Liver (tissue), 9 donors: ENCODE measurements around the gene TNS1. TPM values are rescaled to one million over a fixed set of nuclear protein-coding genes. Genes with fewer than 3 reads are reported as not detected.
A peak's percentile ranks its signal among the peaks of the same experiment; 100 is the strongest.

Experiments used
- DNase-seq: peaks from one replicate; pipeline ENCODE4 v3.0.0-alpha.2; 2017; ENCODE audit warnings: low spot score
- H3K27ac ChIP-seq, 2 donors: one replicate each; pipeline ENCODE4 v1.7.0; 2013; ENCODE audit warnings: inconsistent platforms in 2 of 2, low read length in 2 of 2, control low read depth in 1 of 2, low read depth in 1 of 2, mild to moderate bottlenecking in 1 of 2
- H3K27me3 ChIP-seq, 4 donors: one replicate each; pipeline versions ENCODE4 v1.6.1 to v1.7.0; 2013; ENCODE audit warnings: low read length in 3 of 4, inconsistent platforms in 1 of 4, mild to moderate bottlenecking in 1 of 4, moderate library complexity in 1 of 4; ENCODE audit not compliant: control insufficient read depth in 4 of 4, insufficient read depth in 4 of 4
- H3K36me3 ChIP-seq, 4 donors: one replicate each; pipeline versions ENCODE4 v1.6.1 to v1.7.0; 2013; ENCODE audit warnings: low read length in 3 of 4, mild to moderate bottlenecking in 3 of 4, low read depth in 1 of 4, moderate library complexity in 1 of 4; ENCODE audit not compliant: control insufficient read depth in 4 of 4, insufficient read depth in 3 of 4
- H3K4me1 ChIP-seq, 4 donors: one replicate each; pipeline versions ENCODE4 v1.6.1 to v1.7.0; 2013; ENCODE audit warnings: low read length in 3 of 4, mild to moderate bottlenecking in 3 of 4, moderate library complexity in 1 of 4; ENCODE audit not compliant: control insufficient read depth in 4 of 4, insufficient read depth in 4 of 4
- H3K4me3 ChIP-seq, 3 donors: one replicate each; pipeline versions ENCODE4 v1.6.1 to v1.7.0; 2013; ENCODE audit warnings: low read length in 3 of 3, control low read depth in 1 of 3, low read depth in 1 of 3, mild to moderate bottlenecking in 1 of 3
- H3K9ac ChIP-seq, 2 donors: one replicate each; pipeline ENCODE4 v1.7.0; 2013; ENCODE audit warnings: low read length in 2 of 2, mild to moderate bottlenecking in 2 of 2, moderate library complexity in 2 of 2, control low read depth in 1 of 2, low read depth in 1 of 2
- H3K9me3 ChIP-seq, 4 donors: one replicate each; pipeline versions ENCODE4 v1.6.1 to v1.7.0; 2013; ENCODE audit warnings: low read length in 3 of 4; ENCODE audit not compliant: control insufficient read depth in 4 of 4
- ATF3 ChIP-seq: IDR thresholded peaks from 2 replicates; pipeline ENCODE4 v1.6.1; 2016; ENCODE audit warnings: antibody characterized with exemption
- EGR1 ChIP-seq, 2 donors: IDR thresholded peaks; 2 replicates each; pipeline ENCODE4 v1.6.1; 2016 to 2018; ENCODE audit warnings: antibody characterized with exemption in 2 of 2, low read depth in 2 of 2
- FOXA1 ChIP-seq: IDR thresholded peaks from 2 replicates; pipeline ENCODE4 v1.6.1; 2016; ENCODE audit warnings: antibody characterized with exemption
- FOXA2 ChIP-seq: IDR thresholded peaks from 2 replicates; pipeline ENCODE4 v1.6.1; 2016; ENCODE audit warnings: antibody characterized with exemption
- HNF4G ChIP-seq: IDR thresholded peaks from 2 replicates; pipeline ENCODE4 v1.6.1; 2016; ENCODE audit warnings: antibody characterized with exemption
- JUND ChIP-seq, 2 donors: IDR thresholded peaks; 2 replicates each; pipeline ENCODE4 v1.6.1; 2016; ENCODE audit warnings: antibody characterized with exemption in 2 of 2
- NR2F2 ChIP-seq: IDR thresholded peaks from 2 replicates; pipeline ENCODE4 v1.6.1; 2016; ENCODE audit warnings: antibody characterized with exemption
- RAD21 ChIP-seq, 2 donors: IDR thresholded peaks; 2 replicates each; pipeline ENCODE4 v1.6.1; 2016; ENCODE audit warnings: antibody characterized with exemption in 2 of 2, mild to moderate bottlenecking in 2 of 2
- RXRA ChIP-seq, 2 donors: IDR thresholded peaks; 2 replicates each; pipeline ENCODE4 v1.6.1; 2017 to 2018; ENCODE audit warnings: antibody characterized with exemption in 2 of 2, mild to moderate bottlenecking in 1 of 2
- SP1 ChIP-seq: IDR thresholded peaks from 2 replicates; pipeline ENCODE4 v1.6.1; 2018; ENCODE audit warnings: antibody characterized with exemption, mild to moderate bottlenecking
- TAF1 ChIP-seq: conservative IDR thresholded peaks from 2 replicates; pipeline ENCODE4 v1.6.1; 2016; ENCODE audit warnings: antibody characterized with exemption, mild to moderate bottlenecking
- YY1 ChIP-seq: IDR thresholded peaks from 2 replicates; pipeline ENCODE4 v1.6.1; 2016; ENCODE audit warnings: antibody characterized with exemption, mild to moderate bottlenecking
- ZBTB33 ChIP-seq: IDR thresholded peaks from 2 replicates; pipeline ENCODE4 v1.6.1; 2016; ENCODE audit warnings: antibody characterized with exemption
- WGBS: extraction: QIAGEN DNeasy Blood & Tissue Kit; methylation state at CpG from one replicate; pipeline ENCODE4 v1.1.7; 2013; 5-methylcytosine and 5-hydroxymethylcytosine counted together
- polyA plus RNA-seq, 2 donors: library from polyadenylated mRNA; stranded (reverse) in 1 of 2; unstranded in 1 of 2; fragments of 200-250 nt in 1 of 2; fragments of >200 nt in 1 of 2; fragmentation: Nextera tagmentation in 1 of 2; extraction: Ambion mirVana in 1 of 2; gene quantifications; one replicate each; pipeline versions ENCODE4 v1.2.1 to v1.2.3, GENCODE V29; 2013 to 2015
- total RNA-seq, 2 donors: library from RNA; depleted of rRNA; stranded (reverse); fragments of >200 nt; gene quantifications; one replicate each; pipeline ENCODE4 v1.2.3, GENCODE V29; 2014
- TF ChIP-seq, protein P1 (sequence below): IDR thresholded peaks from 2 replicates; pipeline ENCODE4 v1.6.1; 2016; ENCODE audit warnings: antibody characterized with exemption
- TF ChIP-seq, protein P2 (sequence below): fragments of 150-350 bp; IDR thresholded peaks from 2 replicates; pipeline ENCODE4 v1.5.1; 2017; ENCODE audit warnings: improper control_type of control experiment, low read depth, low read length; ENCODE audit not compliant: missing input control
- donor health status: healthy.
- donor health status: healthy.
- donor health status: healthy.
- donor health status: healthy.
- donor health status: healthy.

Gene TNS1
- total and polyA plus RNA-seq, 4 donors, result 16.3 to 128 (median 57.3) TPM

- Histone ChIP-seq H3K4me3 (no peak overlapping the region), H3K27me3 (no peaks in the 10 kb centered on the region), H3K27ac (peak overlapping the region; percentile 5 to 21), H3K9ac (no peak overlapping the region), H3K36me3 (no peaks in the 10 kb centered on the region), H3K4me1 (no peaks in the 10 kb centered on the region), H3K9me3 (no peaks in the 10 kb centered on the region)
- WGBS, result 70% methylated on average over 10 of the region's 10 CpGs
- TF ChIP-seq YY1 (no peak), RAD21 (IDR thresholded peaks at IDR 0.05) (no peak), NR2F2 (peak; percentile 43), JUND (IDR thresholded peaks at IDR 0.05) (no peak), TAF1 (no peak), SP1 (no peak)
- TF ChIP-seq, protein P1, sequence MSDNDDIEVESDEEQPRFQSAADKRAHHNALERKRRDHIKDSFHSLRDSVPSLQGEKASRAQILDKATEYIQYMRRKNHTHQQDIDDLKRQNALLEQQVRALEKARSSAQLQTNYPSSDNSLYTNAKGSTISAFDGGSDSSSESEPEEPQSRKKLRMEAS, result no peak
- peak; percentile 35 for DNase-seq
These were observed 212.6 kb downstream of the TNS1 start for GRCh38 chr2:217790195-217790594.

DNA sequence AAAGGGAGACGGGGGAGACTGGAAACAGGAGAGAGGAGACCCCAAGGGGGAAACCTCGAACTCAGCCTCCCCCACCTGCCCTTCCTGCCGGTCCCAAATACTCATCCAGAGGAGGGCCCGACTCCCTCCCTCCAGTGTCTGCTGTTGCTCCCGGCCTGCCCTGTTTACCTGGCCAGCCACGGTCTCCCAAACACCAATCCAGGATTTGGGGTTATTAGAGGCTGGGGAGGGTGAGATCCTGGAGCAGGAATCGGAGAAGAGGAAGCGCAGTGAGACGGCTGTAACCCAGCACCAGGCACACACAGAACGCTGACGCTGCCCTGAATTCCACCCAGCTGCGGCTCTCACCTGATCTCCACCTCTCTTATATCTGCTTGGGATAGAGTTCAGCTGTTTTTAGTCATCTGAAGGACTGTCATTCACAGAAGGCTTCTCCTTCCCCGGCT lies 213.0 kb downstream of the TNS1 start:
- H3K27me3 ChIP-seq, result no peaks in the 10 kb centered on the region
- peak; percentile 34 for DNase-seq
- no peaks in the 10 kb centered on the region for H3K36me3 ChIP-seq
- no peak overlapping the region for H3K4me3 ChIP-seq
- H3K27ac ChIP-seq, result peak overlapping the region in 1 of 2 donors; percentile 5
- H3K4me1 ChIP-seq, result no peaks in the 10 kb centered on the region
- H3K9me3 ChIP-seq, result no peaks in the 10 kb centered on the region
- H3K9ac ChIP-seq, result no peak overlapping the region
- 73% methylated on average over 13 of the region's 13 CpGs for WGBS
- TF ChIP-seq TAF1 (no peak), ATF3 (no peak), HNF4G (no peak), EGR1 (IDR thresholded peaks at IDR 0.05; ENCODE audit: low read depth in 2 of 2) (no peak)

GRCh38 chr2:217789003-217789735 lies 213.6 kb downstream of the TNS1 start:
- peak; percentile 93 for DNase-seq
- Histone ChIP-seq H3K36me3 (no peaks in the 10 kb centered on the region), H3K27me3 (no peaks in the 10 kb centered on the region), H3K4me3 (no peak overlapping the region), H3K4me1 (no peaks in the 10 kb centered on the region), H3K27ac (no peak overlapping the region), H3K9ac (no peak overlapping the region), H3K9me3 (no peaks in the 10 kb centered on the region)
- TF ChIP-seq HNF4G (no peak), FOXA2 (no peak), NR2F2 (no peak), ZBTB33 (no peak), RAD21 (IDR thresholded peaks at IDR 0.05) (peak; percentile 99), FOXA1 (no peak), ATF3 (no peak), RXRA (IDR thresholded peaks at IDR 0.05) (no peak)
- TF ChIP-seq, protein P2, sequence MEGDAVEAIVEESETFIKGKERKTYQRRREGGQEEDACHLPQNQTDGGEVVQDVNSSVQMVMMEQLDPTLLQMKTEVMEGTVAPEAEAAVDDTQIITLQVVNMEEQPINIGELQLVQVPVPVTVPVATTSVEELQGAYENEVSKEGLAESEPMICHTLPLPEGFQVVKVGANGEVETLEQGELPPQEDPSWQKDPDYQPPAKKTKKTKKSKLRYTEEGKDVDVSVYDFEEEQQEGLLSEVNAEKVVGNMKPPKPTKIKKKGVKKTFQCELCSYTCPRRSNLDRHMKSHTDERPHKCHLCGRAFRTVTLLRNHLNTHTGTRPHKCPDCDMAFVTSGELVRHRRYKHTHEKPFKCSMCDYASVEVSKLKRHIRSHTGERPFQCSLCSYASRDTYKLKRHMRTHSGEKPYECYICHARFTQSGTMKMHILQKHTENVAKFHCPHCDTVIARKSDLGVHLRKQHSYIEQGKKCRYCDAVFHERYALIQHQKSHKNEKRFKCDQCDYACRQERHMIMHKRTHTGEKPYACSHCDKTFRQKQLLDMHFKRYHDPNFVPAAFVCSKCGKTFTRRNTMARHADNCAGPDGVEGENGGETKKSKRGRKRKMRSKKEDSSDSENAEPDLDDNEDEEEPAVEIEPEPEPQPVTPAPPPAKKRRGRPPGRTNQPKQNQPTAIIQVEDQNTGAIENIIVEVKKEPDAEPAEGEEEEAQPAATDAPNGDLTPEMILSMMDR, result peak; percentile 98
- 37% methylated on average over 15 of the region's 15 CpGs for WGBS
